Panc1 (cell line): ENCODE results near the gene F5.

Source experiments
- POLR2AphosphoS5 ChIP-seq: IDR thresholded peaks from 2 replicates; pipeline ENCODE4 v1.6.1; 2012; ENCODE audit warnings: mild to moderate bottlenecking, low read depth, low read length, moderate library complexity
- REST ChIP-seq, 2 experiments: IDR thresholded peaks; 2 replicates each; pipeline ENCODE4 v1.6.1; 2011 to 2012; ENCODE audit warnings: low read depth in 2 of 2, control low read depth in 1 of 2, low read length in 1 of 2, mild to moderate bottlenecking in 1 of 2, moderate library complexity in 1 of 2; ENCODE audit not compliant: insufficient read depth in 1 of 2
- SIN3A ChIP-seq: IDR thresholded peaks from 2 replicates; pipeline ENCODE4 v1.6.1; 2012; ENCODE audit warnings: low read depth, mild to moderate bottlenecking, low read length, moderate library complexity, borderline replicate concordance; ENCODE audit not compliant: insufficient read depth
- TF ChIP-seq, protein P1 (sequence below): fragments of 450-650 bp; IDR thresholded peaks from 2 replicates; pipeline ENCODE4 v1.5.1; 2017; ENCODE audit warnings: mild to moderate bottlenecking

- TF ChIP-seq, protein P1, sequence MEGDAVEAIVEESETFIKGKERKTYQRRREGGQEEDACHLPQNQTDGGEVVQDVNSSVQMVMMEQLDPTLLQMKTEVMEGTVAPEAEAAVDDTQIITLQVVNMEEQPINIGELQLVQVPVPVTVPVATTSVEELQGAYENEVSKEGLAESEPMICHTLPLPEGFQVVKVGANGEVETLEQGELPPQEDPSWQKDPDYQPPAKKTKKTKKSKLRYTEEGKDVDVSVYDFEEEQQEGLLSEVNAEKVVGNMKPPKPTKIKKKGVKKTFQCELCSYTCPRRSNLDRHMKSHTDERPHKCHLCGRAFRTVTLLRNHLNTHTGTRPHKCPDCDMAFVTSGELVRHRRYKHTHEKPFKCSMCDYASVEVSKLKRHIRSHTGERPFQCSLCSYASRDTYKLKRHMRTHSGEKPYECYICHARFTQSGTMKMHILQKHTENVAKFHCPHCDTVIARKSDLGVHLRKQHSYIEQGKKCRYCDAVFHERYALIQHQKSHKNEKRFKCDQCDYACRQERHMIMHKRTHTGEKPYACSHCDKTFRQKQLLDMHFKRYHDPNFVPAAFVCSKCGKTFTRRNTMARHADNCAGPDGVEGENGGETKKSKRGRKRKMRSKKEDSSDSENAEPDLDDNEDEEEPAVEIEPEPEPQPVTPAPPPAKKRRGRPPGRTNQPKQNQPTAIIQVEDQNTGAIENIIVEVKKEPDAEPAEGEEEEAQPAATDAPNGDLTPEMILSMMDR = no peak
- TF ChIP-seq POLR2AphosphoS5 (no peak), REST (IDR thresholded peaks at IDR 0.05; ENCODE audit: insufficient read depth in 1 of 2, low read depth in 2 of 2, low read length in 1 of 2) (no peak), SIN3A (no peak)
Observed at GRCh38 chr1:169517558-169518186, 68.6 kb downstream of the F5 start.
